GM18508 (cell line): ENCODE data around the gene MICALL2.

ENCODE experiments used
- ATAC-seq: cut with Tn5 transposase; IDR thresholded peaks from one replicate; pipeline ENCODE4 v1.9.1; 2021; ENCODE audit warnings: moderate number of reproducible peaks; ENCODE audit not compliant: insufficient read depth, unreplicated experiment

The MICALL2 gene

DNA sequence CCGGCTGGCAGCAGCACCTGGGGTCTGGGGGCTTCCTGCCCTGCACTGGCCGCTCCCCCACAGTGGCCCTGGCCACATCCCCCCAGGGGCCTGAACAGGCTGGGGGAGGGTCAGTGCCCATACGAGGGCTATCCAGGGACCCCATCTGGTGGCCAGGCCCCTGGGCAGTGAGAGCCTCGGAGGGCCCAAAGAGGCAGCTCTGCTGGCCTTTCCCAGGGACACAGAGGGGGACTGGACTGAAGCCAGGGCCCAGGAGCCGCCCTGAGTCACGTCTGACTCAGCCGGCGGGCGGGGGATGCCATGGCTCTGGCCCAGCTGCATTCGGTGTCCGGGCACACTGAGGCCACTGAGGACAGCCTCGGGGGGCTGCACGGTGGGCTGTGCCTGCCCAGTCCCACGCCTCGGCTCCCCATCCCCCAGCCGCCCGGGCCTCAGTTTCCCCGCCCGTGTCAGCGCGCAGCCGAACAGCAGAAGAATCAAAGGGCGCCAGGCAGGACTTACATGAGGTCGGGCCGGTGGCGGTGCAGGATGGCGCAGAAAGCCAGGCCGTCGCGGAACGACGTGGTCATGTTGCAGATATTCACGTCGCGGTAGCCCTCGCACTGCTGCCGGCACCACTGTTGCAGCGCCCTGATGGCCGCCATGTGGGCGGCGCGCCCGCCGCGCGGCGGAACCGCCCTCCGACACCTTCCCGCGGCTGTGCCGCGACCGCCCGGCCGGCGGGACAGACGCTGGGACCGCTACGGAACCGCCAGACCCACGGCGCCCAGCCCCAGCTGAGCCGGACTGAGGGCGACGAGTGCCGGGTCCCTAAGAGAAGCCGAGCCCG is at the start of gene MICALL2:
MICALL2 (minus strand) TSS at position 788 of the 829 bp plus-strand sequence; CDS start at position 644, 144 bp downstream.
- ATAC-seq: peak; percentile 12

DNA sequence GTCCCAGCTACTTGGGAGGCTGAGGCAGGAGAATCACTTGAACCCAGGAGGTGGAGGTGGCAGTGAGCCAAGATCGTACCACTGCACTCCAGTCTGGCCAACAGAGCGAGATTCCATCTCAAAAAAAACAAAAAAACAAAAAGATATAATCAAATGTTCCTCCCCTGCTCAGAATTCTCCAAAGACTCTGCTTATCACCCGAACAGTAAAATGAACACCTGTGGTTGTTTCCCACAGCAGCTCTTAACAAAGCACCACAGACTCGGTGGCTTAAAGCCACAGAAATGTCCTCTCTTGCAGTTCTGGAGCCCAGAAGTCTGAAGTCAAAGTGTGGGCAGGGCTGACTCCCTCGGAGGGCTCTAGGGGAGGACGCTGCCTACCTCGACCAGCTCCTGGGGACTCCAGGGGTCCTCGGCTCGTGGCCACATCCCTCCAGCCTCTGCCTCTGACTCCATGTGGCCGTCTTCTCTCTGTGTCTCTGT is 49.0 kb upstream of the MICALL2 start:
- no peak for ATAC-seq

DNA sequence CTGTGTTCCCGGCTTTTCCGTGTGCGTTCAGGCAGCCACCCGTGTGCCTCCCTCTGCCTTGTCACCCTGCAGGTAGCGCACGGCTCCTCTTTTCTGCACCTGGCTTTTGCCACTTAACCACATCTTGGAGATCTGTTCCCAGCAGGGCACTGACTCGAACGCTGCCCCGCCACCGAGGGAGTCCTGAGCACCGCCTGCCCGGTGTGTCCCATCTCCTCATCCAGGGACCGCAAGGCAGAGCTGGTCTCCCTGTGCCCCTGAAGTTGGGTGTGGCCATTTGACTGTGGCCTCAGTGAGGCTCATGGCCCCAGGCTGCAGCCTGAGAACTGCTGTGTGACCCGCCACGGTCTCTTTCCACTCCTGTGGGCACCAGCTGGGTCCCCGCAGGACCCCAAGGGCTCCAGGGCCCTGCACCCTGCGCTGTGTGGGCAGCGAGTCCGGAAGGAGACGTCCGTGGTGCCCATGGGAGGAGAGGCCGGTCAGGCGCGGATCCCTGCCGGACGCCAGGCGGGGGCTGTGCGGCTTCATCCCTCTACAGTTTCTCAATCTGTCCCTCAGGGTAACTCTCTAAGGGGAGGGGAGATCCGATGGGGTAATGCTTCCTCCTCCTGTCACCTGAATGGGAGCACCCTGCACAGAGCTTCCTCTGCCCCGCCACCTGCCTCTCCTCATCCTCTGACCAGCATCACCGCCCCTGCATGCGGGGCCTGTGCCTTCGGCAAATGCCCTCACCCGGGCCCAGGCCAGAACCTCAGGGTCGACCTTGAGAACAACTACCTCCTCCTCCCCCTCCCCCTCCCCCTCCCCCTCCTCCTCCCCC is 46.7 kb upstream of the MICALL2 start:
- no peak for ATAC-seq

DNA sequence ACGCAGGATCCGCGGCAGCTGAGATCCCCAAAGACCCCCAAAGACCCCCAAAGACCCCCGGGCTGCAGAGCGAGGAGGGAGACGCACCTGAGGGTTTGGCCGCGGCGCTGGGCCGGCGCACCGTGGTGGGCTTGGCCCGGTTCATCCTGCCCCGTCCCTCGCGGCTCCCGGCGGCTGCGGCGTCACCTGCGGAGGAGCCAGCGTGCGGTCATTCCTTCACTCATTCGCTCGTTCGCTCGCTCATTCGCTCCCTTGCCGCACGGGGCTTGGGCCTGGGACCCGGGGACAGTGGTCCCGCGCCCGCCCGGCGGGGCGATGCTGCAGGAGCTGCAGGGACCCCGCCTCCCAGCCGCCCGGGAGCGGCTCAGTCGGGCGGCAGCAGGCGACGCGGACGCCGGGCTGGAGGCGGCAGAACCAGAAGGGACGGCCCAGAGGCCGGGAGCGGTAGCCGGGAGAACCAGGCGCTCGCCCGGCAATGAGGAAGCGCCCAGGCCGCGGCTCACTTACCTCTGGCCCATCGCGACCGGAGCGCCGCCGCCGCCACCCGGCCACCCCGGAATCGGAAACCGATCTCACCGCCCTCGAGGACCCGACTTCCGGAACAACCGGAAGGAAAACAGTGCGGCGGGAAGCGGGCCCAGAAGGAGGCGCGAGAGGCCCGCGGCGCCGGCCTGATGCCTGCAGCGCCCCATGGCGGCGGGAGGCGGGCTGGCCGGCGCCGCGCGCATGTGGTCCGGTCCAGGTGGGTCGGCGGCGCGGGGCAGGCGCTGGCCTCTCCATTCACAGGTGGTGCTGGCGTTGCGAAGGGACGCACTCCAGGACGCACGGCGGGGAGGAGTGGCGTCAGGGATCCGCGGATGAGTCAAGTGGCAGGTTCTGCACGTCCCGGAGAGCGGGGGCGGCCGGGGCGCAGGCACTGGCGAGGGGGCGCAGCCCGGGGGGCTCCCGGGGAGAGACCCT is 44.8 kb upstream of the MICALL2 start, which contains the start of gene INTS1:
INTS1 (minus strand) TSS at position 574 of the 960 bp plus-strand sequence; CDS start at position 145, 429 bp downstream.
- ATAC-seq: no peak

DNA sequence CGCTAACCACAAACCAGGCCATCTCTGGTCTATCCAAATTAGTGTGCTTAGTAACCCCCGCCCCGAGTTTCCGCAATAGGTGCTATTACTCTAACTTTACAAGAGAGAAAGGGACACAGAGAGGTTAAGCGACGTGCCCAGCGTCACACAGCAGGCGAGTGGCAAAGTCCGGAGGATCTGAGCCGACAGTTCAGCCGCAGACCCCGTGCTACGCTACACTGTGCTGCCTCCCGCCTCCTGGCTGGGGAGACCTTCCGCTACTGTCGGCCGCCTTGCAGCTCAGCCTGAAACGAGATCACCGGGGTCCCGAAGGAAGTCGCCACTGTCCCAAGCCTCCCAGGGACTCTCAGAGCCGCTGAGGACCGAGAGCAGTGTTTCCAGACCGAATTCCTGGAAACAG is 44.1 kb upstream of the MICALL2 start:
- no peak for ATAC-seq

DNA sequence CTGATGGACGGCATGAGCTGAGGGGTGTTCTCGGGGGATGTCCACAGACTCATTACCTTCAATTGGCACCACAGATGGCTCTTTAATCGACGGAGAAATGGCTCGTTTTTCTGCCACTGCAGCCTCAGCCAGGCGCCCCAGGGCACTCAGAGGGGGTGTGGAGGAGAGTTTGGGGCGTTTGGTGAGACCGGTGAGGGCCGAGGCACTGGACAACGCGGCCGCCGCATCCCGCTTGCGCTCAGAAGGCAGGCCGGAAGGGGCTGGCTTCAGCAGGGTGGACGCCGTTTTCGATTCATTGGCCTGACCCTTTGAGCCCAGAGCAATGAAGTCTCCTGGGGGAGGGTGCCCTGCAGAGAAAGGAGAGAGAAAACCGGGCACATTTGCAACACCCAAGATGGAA is 43.6 kb upstream of the MICALL2 start:
- no peak for ATAC-seq

DNA sequence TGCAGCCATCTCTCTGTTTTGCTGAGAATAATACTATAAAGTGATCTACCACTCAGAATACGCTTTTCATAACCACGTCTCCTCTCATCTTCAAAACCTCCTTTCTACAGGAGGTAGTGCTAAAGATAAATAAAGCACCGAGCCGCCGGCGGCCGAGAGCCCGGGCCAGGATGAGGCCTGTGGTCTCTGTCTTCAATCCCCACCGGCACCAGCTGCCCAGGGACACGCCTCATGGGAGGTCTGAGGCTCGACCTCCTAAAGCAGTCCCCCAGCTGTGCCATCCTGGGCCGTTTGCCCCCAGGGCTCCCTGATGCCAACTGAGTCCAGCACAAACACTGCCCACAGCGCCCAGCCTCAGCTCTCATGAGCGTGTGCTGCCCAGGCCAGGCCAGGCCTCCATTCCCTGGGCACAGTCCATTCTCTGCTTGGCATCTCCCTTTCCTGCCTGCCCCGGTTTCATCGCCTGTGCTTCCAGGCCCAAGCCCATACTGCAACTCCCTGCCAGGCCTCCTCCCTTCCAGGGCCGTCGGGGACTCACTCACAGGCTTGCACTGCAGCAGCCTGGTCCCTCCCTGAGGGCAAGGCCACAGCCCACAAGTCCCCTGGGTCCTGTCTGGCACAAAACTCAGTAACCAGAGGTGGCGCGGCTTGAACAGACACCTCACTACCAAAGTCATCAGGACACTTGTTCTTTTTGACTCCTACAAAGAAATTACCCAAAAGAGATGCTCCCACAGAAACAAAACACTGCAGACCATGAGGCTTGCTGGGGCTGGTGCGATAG is 42.4 kb upstream of the MICALL2 start:
- no peak for ATAC-seq

DNA sequence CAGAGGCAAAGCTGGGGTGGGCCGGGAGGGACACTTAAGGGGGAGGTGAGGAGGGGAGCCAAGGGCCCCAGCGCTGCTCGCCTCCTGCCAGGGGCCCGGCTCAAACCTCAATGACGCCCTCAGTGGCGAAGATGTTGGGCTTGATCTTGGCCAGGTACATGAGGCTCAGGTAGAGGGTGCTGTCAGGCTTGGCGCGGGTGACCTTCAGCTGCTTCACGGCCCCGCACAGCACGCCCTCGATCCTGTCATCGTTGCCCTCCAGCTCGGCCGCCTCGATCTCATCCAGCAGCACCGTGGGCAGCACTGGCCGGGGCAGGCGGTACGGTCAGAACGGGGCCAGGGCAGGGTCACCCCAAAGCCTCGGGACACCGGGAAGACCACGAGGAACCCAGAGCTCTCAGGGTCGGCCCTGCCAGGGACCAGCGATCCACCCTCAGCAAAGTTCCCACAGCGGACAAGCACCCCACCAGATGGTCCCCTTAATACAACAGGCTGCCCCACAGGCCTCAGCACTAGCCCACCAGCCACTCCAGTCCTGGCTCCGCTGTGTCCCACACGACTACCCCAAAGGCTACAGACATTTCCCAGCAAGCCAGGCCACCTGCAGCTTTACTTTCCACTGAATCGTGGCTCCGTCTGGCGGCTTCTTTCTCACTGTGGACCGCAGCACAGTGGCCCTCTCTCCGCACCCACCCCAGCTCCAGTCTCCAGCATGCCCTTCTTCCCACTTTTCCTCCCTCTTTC is 41.0 kb upstream of the MICALL2 start:
- ATAC-seq: no peak

DNA sequence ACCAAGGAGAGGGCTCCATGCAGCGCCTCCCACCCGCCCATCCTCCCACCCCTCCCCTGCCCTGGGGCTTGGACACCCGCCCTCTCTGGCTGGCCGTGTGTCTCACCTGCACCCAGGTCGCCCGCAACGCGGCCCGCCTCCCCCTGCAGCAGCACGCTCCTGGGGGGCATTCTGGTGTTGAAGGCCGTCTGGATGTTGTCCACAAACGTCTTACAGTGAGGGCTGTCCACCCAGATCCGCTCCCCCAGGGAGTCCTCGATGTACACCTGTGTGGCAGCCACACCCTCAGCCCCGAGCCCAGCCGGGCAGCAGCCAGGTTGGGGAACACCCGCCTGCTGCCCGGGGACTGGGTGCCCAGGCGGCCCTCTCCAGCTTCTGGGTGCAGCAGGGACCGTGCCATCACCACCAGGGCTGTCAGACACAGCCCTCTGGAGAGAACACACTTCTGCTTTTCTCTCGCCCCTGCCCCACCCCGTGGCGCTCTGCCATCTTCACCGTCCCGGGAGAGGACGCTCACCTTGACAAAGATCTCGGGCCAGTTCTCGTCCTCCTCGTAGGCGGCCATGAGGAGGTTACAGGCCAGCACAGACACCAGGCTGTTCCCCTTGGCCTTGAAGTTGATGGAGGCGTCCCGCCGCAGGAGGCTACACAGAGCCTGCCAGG is 40.2 kb upstream of the MICALL2 start:
- no peak for ATAC-seq

DNA sequence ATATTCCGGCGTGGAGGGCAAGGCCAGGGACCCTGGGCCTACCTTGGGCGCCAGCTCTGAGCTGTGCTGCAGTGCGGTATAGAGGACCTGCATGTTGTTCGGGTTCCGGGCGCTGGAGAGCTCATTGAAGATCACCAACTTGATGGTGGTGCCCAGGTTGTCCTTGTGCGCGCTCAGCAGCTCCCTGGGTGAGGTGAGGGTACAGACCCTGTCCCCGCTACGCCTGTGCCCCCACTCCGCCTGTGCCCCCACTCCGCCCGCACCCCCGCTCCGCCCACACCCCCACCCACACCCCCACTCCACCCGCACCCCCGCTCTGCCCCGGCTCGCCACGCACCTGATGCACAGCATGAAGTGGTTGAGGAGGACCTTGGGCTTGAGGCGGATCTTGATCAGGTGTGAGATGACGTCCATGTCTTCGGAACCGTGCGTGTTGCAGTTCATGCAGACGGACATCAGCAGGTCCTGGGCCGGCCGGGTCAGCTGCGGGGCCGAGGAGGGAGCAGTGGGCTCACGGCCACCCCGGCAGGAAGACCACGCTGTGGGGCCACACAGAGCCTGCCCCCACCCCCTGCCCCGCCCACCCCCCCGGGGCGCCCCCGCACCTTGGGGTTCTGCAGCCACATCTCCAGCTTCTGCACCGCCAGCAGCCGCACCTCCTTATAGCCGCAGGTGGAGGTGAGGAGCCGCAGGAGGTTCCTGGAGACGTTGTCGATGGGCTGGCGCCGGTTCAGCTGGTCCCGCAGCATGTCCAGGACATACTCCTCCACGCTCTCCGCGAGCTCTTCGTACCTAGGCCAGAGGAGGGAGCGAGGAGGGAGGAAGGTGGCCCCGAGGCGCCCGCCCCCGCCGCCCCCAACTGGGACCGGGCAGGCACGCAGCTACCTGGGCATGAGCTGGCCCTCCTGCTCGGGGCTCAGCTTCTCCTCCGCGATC is 39.4 kb upstream of the MICALL2 start:
- ATAC-seq: no peak

DNA sequence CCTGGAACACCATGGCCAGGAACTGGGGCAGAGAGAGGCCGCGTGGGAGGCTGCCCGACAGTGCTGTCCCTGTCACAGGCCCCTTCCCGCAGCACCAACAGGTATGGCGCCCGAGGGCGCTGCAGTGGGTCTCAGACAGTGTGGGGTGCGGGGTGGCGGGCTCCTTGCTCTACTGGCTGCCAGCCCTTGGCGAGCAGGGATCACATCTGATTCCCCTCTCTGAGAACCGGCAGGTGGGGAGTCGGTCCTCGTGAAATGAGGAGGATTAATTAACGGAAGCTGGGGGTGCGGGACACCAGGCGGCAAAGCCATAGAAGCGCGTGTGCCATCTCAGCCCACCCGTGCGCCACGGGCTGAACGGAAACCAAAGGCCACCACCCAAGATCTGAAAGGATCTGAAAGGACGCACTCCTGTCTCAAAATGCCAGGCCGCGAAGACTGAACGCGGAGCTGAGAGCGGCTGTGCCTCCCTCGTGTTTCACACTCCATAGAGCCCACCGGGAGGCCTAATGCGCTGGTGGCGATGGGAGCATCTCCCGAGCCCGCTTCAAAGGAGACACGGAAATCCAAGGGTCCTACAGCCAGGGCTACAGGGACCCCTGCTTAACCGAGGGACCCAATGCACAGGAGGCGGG is 38.1 kb upstream of the MICALL2 start:
- no peak for ATAC-seq

DNA sequence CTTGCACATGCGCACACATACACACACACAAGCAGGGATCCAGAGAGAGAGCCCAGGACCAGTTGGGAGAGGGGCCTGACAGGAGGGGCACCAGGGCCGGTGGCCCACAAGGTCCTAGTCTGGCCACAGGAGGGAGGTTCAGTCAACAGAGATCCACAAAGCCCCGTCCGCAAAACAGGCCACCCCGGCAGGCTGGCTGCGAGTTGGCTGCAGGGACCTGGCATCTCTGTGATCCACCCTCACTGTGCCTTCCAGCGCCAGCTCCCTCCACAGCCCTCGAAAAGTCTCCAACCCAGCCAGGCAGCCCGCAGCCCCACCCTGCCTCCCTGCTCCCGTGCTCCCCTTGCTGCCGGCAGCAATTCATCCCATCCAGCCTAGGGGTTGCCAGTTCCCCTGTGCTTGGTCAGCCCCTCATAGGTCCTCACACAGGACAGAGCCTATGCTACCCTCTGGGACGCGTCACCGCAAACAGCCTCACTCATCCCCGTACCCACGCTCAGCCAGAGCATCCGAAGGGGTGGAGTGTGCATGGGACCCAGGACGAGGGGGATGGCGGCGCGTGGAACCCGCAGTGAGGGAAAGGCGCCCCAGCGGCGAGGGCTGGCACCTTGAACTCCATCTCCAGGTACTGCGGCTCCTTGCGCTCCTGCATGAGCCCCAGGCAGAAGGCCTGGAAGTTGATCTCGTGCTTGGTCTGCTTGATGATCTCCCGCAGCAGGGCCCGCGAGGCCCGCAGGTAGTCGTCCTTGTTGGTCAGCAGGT is 37.4 kb upstream of the MICALL2 start:
- ATAC-seq: no peak

DNA sequence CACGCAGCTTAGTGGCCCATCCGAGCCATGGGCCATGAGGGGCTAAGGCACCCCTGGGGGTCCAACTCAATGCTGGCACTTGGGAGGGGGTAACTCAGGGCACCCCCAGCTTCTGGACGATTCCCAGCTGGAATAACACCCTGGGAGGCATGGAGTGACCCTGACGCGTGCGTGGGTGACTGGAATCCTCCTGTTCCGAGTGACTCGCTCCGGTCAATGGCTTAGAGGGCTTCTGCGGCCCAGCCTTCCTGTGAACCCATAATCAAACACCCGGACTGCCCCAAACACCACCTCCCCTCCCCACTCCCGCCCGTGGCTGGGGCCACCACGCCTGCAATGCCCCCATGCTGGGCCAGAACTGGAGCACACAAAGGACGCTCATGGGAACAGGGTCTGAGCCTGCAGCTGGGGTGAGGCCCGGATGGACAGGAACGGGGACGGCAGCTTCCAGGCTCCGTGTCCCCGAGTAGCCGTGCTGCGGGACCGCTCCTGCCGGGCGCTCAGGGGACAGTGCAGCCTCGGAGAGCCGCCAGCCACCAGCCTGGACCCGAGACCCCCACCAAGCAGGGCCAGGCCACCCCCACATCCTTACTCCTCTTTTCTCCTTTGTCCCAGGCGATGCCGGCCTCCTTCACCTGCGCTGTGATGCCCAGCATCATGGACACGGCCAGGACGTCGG is 36.4 kb upstream of the MICALL2 start:
- no peak for ATAC-seq

DNA sequence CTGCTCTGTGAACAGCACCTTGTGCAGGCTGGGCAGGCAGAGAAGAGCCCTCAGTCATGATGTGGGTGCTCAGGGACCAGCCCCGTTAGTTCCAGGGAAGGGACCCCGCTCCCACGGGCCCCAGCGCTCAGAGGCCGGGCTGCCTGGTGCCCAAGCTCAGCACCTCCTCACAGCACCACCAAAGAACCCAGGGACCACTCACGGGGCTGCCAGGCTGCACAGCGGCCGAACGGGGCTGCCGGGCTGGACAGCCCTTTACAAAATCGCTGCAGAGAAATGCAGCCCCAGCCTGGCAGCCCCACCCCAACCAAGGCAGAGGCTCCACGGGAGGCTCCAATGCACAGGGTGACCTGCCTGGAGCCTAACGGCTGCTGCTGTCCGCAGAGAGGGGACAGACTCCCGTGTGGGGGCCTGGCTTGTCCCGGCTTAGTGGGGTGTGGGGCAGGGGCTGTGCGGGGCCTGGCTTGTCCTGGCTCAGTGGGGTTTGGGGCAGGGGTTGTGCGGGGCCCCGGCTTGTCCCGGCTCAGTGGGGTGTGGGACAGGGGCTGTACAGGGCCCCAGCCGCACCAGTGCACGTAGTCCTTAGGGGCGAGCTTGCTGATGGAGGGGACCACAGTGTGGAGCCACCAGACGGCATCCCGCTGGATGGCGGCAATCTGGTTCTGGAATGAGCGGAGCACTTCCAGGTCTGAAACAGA is 35.7 kb upstream of the MICALL2 start:
- ATAC-seq: no peak

DNA sequence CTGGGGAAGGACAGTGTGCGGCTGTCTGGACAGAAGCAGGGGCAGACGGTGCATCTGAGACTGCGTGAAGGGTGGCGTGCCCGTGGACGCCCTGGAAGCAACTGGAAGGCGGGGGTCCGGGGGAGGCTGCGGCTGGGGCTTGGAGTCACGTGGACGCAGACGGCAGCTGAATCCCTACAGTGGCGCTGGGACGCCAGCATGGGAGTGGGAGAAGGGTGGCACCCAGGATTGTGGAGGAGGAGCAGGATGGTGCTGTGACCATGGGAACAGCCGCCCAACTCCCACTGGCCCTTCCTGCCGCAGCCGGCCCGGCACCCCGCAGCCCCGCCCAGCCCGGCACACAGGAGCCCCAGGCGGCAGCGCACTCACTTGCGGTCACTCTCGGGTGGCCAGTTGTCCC is 35.2 kb upstream of the MICALL2 start:
- no peak for ATAC-seq
